ENCODE data around the gene ATG13.

Gene ATG13

DNA sequence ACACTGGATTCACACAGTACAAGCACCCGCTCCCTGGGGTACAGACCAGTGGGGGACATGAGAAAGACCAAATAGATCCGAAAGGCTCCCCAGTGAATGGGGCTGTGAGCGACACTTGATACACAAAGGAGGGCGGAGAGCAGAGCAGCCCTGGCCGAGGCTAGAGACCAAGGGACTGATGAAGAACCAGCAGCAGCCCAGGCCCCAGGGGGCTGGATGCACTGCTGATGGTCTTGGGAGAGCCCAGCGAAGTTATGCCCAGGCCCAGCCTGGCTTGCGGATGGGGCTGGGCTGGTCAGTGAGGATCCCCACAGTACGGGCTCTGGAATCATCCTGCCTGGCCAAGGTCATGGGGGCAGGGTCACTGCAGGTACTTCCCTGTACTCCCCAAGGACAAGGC lies 59.8 kb downstream of the ATG13 start:
- DNase-seq = no peak

DNA sequence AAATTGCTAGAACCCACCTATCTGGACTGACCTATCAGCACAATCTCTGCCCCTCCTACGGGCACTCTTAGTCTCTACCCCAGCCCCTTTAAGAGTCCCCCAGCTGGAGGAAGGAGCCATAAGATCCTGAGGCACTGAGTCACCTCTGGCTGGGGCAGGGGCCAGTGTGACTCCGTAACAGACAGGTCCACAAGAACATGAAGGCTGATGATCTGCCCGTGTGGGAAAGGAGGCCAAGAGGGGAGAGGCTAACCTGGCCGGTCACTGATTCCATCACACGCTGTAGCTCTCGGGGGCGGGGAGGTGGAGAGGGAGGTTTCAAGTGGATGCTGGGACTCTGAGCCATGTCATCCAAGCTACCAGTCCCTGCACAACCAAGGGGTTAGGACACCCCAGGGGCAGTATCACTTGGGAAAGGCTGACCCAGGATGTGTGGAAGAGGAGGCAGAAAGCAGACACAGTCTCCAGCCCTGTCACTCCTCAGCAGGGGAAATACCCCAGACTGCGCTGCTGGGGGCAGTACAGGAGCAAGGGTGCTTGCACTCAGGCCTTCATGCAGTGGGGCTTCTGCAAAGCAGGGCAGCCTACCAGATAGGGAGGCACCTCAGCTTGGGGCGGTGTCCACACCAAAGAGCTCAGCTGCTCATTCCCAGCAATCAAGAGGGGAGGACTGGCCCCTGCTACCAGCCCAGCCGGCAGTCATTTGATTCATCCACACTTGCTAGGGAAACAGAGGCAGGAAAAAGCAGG lies 60.8 kb downstream of the ATG13 start:
- DNase-seq = no peak

DNA sequence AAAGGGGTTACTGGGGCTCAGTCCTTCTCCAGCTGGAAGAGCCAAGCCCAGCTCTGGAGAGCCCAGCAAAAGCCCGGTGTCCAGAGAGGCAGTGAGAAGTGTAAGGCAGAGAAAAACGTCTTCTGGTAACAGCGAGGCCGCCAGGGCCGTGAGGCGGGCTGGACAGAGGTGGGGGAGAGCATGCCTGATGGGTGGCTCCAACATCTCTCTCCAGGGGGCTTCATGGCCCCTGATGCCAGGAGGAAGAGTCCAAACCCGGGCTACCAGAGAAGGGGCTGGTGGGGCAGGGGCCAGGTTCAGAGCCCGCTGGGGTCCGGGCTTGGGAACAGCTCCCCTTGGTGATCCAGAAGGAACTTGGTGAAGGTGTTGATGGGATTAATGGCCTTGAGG lies 61.4 kb downstream of the ATG13 start:
- DNase-seq = no peak

DNA sequence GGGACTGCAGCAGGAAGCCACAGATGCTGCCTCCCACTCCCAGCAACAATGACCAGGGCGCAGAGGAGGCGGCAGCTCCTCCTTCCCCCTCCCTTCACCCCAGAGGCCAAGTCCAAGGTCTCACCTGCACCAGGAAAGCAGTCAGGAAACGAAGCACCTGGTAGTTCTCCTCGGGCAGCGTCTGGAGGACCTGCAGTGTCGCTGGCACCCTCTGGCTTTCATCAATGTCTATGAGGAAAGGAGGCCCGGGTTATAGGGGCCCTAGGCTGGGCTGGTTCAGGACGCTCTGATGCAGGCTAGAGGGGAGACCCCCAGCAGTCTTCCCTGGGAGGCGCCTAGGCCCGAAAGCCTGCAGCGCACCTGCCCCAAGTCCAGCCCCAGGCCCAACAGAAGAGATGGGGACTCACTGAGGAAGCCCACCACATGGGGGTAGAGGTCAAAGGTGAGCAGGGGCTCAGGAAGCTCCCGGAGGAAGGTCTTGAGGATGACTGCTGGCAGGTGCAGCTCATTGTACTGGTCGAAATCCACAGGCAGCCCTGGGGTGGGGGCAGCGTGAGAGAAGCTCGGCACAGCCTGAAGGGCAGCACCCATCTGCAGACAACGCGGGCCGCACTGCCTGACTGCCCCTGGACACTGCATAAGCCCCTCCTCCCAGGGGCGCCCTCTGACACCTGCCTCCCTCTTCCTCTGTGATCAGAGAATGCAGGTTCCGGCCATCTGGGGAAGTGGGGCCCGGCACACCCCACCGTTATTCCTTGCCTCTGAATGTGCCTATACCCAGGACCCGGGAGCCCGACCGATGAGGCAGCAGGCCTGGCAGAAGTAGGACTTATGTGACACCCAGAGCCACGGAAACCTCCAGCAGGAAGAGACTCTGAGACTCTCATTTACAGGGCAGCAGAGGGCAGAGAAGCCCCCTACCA lies 62.1 kb downstream of the ATG13 start:
- no peak for DNase-seq

DNA sequence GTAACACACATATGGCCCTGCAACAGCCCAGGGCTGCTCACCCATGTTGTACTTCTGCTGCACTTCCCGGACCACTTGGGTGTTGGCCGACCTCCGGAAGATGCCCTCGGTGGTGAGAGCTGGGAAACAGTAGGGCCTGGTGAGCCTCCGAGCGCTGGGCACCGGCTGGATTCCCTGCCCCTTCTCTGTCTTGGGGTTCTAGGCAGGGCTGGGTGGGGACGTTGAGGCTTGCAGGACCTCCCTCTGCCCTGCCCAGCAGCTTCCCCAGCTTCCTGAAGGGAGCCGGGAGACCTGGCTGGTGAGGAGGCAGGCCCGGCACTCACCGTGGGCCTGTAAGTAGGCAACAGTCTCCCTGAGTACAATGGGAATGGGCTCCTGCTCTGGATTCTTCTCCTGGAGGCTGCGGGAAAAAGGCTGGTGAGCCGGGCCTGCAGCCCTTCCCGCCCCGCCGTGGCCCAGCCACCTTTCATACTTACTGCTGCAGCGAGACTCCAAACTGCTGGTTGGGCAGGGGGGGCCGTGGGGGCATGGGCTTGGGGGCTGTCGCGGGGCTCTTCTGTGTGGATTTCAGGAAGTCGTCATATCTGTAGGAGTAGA lies 62.9 kb downstream of the ATG13 start:
- no peak for DNase-seq

DNA sequence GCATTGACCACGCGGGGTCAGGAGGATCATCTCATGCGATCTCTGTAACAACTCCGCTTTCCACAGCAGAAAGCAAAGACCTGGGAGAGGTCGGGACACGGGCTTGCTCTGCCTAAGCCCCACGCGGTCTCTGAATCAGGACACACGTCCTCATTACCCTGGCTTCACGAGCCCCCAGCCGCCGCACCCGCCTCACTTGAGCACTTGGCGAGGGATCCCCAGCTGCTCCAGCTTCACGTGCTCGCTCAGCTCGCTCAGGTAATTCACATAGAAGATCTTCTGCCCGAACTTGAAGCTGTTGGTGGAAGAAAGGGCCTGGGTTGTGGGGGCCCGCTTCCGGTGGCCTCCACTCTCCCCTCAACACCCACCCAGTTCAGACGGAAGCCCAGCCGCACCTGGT lies 63.5 kb downstream of the ATG13 start:
- no peak for DNase-seq

DNA sequence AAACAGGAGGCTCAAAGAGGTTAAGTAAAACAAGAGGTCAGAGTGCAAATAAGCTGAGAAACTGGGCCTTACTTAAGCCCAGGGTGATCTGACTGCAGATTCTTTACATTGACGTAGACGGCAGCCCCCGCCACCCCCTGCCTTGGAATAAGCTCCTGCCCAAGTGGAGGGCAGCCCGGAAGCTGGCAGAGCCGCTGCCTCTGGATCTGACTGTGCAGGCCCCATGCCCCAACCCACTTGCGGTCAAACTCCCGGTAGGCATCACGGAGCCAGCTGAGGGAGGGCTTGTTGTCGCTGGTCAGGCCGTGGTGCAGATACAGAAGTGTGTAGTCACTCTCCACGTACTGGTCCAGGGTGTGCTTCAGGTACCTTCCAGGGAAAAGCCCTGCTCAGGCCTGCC lies 64.5 kb downstream of the ATG13 start:
- DNase-seq = no peak

DNA sequence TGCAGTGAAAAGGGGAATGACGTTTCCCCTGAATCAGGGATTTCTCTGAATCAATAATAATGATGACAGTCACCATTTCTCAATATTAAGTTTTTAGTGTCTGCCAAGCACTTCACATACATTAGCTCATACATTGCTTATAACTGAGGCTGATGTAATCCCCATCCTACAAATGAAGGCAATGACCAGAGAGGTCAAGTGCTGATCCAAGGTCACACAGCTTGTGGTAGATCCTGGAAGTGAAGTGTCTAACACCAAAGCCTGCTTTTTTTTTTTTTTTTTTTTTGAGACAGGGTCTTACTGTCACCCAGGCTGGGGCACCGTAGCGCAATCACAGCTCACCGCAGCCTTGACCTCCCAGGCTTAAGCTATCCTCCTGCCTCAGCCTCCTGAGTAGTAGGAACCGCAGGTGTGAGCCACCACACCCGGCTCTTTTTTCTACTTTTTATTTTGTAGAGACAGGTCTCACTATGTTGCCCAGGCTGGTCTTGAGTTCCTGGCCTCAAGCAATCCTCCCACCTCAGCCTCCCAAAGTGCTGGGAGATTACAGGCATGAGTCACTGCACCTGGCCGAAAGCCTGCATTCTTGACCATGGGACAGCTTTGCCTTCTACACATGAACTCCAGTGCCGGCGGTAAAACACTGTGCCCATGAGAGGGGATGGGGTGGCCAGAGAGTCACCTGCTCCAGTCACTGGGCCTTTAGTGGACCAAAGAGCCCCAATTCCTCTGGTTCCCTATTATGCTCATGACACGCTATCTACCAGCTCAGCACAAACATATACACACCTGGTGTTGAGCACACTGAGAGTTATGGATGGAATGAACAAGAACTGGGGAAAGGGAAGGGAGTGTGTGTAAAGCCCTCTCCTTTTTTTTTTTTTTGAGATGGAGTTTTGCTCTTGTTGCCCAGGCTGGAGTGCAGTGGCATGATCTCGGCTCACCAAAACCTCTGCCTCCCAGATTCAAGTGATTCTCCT lies 65.7 kb downstream of the ATG13 start:
- no peak for DNase-seq

DNA sequence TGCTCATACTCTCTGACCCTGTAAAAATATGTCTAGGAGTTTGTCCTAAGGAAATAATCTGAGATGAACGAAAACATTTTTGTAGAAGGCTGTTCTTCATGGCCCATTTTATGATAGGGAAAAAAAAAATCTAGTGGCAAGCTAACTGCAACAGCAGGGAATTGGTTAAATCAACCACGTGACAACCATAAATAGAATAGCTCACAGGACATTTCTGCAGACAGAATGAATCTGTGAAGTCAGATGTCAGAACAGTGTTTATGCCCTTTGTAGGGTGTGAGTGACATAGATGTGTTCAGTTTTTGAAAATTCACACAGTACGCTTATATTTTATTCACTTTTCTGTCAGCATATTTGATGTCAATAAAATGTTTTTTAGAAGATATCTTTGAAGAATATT lies 67.0 kb downstream of the ATG13 start:
- no peak for DNase-seq

DNA sequence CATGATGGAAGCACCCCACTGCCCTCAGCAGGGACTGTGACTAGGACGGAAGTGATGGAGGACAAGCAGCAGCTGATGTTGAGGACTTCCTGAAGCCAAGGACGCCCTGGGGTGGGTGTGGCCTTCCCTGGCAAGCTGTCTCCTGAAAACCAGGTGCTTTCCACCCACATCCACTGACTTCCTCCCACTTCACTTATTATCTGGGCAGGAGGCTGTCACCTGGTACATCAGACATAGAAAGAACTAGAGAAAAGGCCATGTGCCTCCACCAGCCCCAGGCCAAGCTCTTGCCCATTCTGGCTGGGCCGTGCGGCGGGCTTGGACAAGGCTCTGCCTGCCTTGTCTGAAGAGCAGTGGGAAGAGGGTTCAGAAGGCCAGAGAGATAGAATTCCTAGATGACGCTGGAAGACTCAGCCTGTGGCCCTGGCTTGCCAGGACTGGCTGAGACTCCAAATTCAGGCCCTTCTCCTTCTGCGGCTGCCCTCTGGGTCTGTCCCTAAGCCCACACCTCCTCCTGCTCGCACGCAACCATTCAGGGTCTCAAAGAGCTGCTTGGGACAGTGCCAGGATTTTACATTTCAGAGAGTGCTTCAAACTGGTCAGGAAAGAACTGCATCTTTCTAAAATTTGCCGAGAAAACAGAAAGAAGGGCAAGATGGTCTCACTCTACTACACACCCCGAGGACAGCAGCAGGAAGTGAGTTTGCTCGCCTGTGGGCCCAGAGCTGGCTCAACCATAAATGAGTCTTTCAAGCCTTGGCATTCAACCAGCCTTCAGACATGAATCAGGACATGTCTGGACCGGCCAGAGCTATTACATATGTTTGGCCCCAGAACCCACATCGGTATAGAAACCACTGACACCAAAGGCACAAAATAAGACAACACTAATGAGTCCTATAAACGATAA lies 69.8 kb downstream of the ATG13 start:
- DNase-seq = no peak

DNA sequence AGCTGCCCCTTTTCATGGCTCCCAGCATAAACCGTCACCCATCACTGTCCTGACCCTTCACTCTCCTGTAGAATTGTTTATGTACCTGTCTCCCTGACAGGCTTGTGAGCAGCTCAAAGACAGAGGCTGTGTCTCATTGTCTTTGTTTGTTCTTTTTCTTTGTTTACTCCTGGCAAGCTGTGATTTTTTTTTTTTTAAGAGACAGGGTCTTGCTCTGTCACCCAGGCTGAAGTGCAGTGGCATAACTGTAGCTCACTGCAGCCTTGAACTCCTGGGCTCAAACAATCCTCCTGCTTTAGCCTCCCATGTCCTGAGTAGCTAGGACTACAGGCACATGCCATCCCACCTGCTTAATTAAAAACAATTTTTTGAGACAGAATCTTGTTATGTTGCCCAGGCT lies 73.3 kb downstream of the ATG13 start:
- no peak for DNase-seq

DNA sequence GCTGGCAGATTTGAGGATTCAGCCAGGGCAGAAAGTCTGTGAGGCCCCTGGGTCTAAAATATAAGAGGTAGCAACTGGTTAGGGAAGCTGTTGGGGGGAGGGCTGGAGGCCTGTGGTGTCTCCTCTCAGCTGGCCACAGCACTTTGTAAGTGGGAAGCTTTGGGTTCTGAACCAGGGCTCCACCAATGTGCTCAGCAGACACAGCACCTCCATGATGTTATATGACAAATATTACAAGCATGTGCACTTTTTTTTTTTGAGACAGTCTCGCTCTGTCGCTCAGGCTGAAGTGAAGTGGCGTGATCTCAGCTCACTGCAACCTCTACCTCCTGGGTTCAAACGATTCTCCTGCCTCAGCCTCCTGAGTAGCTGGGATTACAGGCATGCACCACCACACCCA lies 75.1 kb downstream of the ATG13 start:
- DNase-seq = no peak

DNA sequence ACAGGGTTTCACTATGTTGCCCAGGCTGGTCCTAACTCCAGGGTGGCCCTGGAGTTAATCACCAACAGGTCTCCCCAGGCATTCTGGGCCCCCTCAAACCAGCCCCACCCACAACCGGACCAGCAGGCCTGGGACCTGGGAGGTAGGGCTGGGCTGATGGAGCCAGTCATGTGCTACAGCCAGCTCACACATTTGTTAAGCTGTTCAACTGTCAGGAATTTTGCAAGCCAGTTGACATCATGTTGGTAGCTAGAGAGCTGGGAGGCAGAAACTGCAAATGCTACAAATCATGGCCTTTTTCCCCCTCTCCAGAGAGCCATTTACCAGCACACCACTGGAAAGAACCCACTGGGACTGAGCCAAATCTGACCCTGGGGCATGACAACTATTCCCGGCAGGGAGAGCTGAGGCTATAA lies 76.3 kb downstream of the ATG13 start:
- DNase-seq = peak; percentile 37

DNA sequence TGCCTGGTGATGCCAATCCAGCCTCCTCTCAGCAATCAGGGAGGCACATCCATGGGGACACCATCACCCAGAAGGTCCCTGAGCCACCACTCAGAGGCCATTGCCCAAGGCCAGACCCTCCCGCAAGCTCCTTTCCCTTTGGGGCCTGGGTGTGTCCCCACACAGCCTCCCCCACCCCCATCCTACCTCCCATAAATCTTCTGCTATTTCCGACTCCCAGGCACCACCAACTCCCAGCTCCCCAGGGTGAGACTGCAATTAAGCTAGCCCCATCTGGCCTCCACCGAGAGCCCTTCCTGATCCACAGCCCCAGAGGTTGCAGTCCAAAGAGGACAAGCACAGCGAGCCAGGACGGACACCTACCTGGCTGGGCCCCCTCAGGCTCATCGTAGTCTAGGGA lies 76.7 kb downstream of the ATG13 start:
- DNase-seq = no peak

DNA sequence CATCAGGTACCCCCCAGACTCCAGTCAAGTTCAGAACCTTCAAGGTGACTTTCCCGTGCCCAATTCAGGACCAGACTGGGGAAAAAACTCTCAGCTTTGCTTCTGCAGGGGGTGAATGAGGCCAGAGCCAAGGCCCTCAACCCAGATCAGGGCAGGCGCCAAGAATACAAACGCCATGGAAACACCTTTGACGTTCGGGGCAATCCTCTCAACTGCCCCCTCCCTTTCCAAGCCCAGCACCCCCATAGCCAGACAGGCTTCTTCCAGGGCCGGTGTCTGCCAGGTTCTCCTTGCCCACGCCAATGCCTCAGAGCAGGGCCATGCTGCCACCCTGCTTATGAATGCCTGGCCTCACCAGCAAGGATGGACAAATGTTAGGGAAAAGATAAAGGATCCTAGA lies 77.3 kb downstream of the ATG13 start:
- DNase-seq = no peak

DNA sequence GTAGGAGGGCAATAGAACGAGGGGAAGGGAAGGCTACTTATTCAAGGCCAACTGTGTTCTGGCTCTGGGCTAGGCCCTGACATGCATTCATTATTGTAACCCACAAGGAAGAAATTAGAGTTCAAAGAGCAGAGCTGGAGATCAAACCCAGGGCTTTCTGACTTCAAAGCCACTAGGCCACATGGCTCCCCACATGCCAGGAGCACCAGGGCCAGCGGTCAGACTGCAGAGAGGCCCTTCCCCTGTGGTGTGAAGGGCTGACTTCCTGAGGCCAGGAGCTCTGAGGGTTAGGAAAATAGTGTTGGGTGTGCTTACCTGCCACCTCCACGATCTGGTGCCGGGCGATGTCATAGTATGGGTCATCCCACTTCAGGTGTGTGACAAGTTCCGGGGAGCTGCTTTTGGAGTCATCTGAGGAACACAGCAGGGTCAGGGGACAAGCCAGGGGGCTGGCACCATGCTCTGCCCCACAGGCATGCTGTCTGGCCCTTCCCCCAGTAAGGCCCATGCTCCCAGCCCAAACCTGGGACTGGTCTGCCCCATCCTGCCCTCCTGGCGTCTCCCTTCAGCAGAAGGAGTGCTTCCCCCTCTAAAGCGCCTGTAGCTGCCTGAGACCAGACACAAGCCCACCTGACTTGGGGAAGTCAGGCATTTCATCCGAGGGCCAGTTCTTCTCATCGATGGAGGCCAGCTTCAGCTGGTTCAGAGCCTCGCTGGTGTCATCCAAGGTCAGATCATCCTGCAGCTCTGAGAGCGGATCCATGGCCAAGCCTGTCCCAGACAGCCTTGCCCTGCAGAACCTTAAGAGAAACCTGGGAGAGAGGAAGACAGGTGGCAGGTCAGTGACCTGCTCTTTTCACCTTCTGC lies 78.2 kb downstream of the ATG13 start:
- no peak for DNase-seq

DNA sequence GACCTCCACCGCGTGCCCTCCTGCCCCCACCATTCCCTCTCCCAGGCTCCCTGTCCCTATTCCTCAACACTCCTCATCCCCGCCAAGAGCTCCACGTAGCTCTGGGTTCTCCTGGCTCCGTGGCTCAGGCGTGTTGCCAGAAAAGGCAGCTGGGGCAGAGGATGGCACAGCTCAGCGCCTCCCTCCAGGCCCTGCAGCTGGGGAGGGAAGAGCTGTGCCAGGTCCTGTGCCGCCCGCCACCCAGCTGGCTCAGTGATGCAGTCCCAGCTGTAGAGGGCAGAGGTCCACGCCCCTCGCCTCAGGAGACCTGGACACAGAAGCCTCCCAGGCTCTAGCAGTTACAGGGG lies 78.8 kb downstream of the ATG13 start:
- no peak for DNase-seq

DNA sequence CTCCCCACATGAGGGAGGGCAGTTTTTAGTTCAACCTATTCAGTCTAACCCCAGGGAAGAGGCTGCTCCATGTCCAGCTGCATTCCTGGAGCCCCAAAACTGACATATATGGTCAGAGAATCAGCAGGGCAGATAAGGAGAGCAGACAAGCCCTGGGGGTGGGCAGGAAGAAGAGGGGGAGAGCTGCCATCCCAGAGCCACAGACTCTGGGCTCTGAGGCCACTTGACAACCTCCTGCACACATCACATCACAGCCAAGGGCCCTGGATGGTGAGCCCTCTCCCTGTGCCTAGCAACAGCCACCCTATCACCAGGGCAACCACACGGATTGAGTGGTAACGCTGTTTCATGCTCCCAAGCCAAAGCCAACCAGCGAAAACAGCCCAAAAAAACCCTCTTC lies 80.0 kb downstream of the ATG13 start:
- DNase-seq = no peak

DNA sequence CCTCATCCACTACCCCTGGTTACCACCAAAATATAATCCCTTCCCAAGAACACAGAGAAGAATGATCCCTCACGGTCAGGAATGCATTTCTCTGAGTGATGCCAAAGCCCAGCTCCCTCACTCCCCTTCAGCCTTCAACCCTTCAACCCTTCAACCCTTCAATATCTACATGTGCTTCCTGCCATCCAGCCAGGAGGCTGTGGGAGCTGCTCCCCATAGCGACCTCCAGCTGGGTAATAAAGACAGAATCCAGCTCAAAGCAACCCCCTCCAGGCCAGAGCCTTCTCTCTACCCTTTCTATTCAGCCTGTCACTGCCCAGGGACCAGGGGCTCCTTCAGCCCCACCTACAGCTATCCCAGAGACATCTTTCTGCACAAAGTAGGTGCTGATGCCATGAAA lies 80.4 kb downstream of the ATG13 start:
- DNase-seq = no peak

DNA sequence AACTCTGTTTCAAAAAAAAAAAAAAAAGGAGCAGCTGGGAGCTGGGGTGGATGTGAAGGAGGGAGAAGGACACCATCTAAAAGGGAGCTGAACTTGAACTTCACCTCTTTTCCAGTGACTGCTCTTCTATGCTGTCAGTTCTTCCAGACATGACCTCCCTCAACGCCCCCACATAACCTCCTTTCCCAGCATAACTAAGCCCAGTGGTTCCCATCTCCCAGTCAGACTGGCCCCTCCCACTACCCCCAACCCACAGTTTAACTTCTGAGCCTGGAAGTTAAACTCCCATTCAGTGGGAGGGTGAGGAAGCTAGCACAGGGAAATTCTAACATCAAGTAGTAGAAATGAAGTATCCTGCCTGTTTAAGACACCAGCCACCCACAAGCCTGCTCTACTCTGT lies 81.2 kb downstream of the ATG13 start:
- peak; percentile 21 for DNase-seq
